ENCODE results near the gene ZDHHC18.
A peak's percentile ranks its signal among the peaks of the same experiment; 100 is the strongest.

GRCh38 chr1:26861286-26861701 is 34.8 kb downstream of the ZDHHC18 start:
- TF ChIP-seq CTCF (conservative IDR thresholded peaks at IDR 0.05; ENCODE audit: low read depth, low read length) (peak; percentile 41; the same call in 1 of the 2 replicates), EZH2 (IDR thresholded peaks at IDR 0.05; ENCODE audit: borderline replicate concordance, low read depth, low read length, poor library complexity, severe bottlenecking) (no peak)
